Measurements from ENCODE around the gene CEP97.

DNA sequence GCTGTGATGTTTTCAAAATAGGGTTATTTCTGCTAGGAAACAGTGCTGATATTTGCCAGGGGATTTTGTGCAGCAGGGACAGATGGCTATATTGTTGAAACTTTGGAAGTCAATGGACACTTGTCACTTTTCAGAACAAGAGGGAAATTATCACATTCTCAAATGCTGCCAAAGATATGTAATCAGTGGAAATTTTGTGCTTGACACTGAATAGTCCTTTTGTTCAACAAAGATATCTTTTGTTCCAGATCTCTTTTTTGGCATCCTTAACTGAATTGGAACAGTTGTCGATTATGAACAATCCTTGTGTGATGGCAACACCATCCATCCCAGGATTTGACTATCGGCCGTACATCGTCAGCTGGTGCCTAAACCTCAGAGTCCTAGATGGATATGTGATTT, 7.8 kb downstream of the CEP97 start:
- no peak for TF ChIP-seq POLR2A (IDR thresholded peaks at IDR 0.05)
- no peak for TF ChIP-seq CTCF (IDR thresholded peaks at IDR 0.05)

Measured in right lobe of liver (tissue), 4 donors.